T-helper 2 cell treated with Interferon-gamma antibody and Interleukin-4, amounts not matched to agents 100 ng/mL and 5 ng/mL, for 36 hours (primary cell): ENCODE results near the gene SLC4A2. TPM values are rescaled to one million over a fixed set of nuclear protein-coding genes. Genes with fewer than 3 reads are reported as not detected.

Experiments
- intact Hi-C: fragments of 100-400 bp; cut with micrococcal nuclease; formaldehyde crosslinking; loops from one replicate; pipeline ENCODE4 v1.15.1; 2023
- total RNA-seq: library from RNA; stranded (reverse); gene quantifications from 2 replicates; pipeline ENCODE4 v1.2.3, GENCODE V29; 2022

SLC4A2 gene
- total RNA-seq, 1 donor from 2014 or later, result 119 TPM

GRCh38 chr7:151088019-151088855 is 28.8 kb downstream of the SLC4A2 start:
- intact Hi-C loops, result loop anchor here (10.0 kb wide), 1 partner anchor 113 kb away; the partner anchor contains the start of gene KCNH2

- intact Hi-C loops, result loop anchor here (10.0 kb wide), 1 partner anchor 114 kb away; the partner anchor contains the start of gene KCNH2
Measured at GRCh38 chr7:151088856-151089699, 29.7 kb downstream of the SLC4A2 start.

GRCh38 chr7:151089893-151090730 is 30.7 kb downstream of the SLC4A2 start:
- intact Hi-C loops, result loop anchor here (2.0 to 10.0 kb wide), 2 partner anchors 21 to 115 kb away; partner anchors contain the start of gene KCNH2

- intact Hi-C loops, result loop anchor here (2.0 kb wide), 1 partner anchor 20 kb away; no protein-coding TSS in a partner anchor
Measured at GRCh38 chr7:151091003-151091402, 31.6 kb downstream of the SLC4A2 start.

GRCh38 chr7:151091431-151091830 is 32.0 kb downstream of the SLC4A2 start:
- intact Hi-C loops, result loop anchor here (2.0 kb wide), 1 partner anchor 19 kb away; no protein-coding TSS in a partner anchor

GRCh38 chr7:151091988-151092387 is 32.6 kb downstream of the SLC4A2 start:
- intact Hi-C loops, result loop anchor here (2.0 kb wide), 1 partner anchor 19 kb away; no protein-coding TSS in a partner anchor

- intact Hi-C loops, result no loop called here
Measured at GRCh38 chr7:151093748-151094147, 34.4 kb downstream of the SLC4A2 start.

- intact Hi-C loops, result no loop called here
Measured at GRCh38 chr7:151094675-151095074, 35.3 kb downstream of the SLC4A2 start.

GRCh38 chr7:151095123-151095797 is 35.9 kb downstream of the SLC4A2 start:
- intact Hi-C loops, result no loop called here

- intact Hi-C loops, result no loop called here
Measured at GRCh38 chr7:151095828-151096475, 36.6 kb downstream of the SLC4A2 start.

GRCh38 chr7:151099486-151100211 is 40.3 kb downstream of the SLC4A2 start:
- intact Hi-C loops, result no loop called here

GRCh38 chr7:151100921-151101320 is 41.5 kb downstream of the SLC4A2 start:
- intact Hi-C loops, result no loop called here

GRCh38 chr7:151101621-151102396 is 42.4 kb downstream of the SLC4A2 start:
- intact Hi-C loops, result no loop called here

- intact Hi-C loops, result no loop called here
Measured at GRCh38 chr7:151102991-151103390, 43.6 kb downstream of the SLC4A2 start.

- intact Hi-C loops, result no loop called here
Measured at GRCh38 chr7:151103973-151104372, 44.6 kb downstream of the SLC4A2 start.

- intact Hi-C loops, result no loop called here
Measured at GRCh38 chr7:151104411-151105235, 45.2 kb downstream of the SLC4A2 start.

GRCh38 chr7:151107882-151108281 is 48.5 kb downstream of the SLC4A2 start:
- intact Hi-C loops, result no loop called here
